GM12892 (cell line): ENCODE data around the gene ZSWIM7.

Experiments
- DNase-seq: peaks from one replicate; pipeline ENCODE4 v3.0.0; 2011; ENCODE audit not compliant: insufficient read length
- FAIRE-seq: peaks from 2 replicates; lab custom pipeline; 2011; peaks lifted over from hg19 to GRCh38; lab: Jason Lieb, UNC
- POLR2A ChIP-seq: IDR thresholded peaks from 2 replicates; pipeline ENCODE4 v1.6.1; 2011; ENCODE audit warnings: low read depth, low read length, control low read depth
- POLR2AphosphoS5 ChIP-seq: IDR thresholded peaks from 2 replicates; pipeline ENCODE4 v1.6.1; 2011; ENCODE audit warnings: low read depth, low read length, control low read depth
- TAF1 ChIP-seq: IDR thresholded peaks from 2 replicates; pipeline ENCODE4 v1.6.1; 2011; ENCODE audit warnings: low read depth, mild to moderate bottlenecking, control low read depth, low read length, borderline replicate concordance

ZSWIM7 gene

DNA sequence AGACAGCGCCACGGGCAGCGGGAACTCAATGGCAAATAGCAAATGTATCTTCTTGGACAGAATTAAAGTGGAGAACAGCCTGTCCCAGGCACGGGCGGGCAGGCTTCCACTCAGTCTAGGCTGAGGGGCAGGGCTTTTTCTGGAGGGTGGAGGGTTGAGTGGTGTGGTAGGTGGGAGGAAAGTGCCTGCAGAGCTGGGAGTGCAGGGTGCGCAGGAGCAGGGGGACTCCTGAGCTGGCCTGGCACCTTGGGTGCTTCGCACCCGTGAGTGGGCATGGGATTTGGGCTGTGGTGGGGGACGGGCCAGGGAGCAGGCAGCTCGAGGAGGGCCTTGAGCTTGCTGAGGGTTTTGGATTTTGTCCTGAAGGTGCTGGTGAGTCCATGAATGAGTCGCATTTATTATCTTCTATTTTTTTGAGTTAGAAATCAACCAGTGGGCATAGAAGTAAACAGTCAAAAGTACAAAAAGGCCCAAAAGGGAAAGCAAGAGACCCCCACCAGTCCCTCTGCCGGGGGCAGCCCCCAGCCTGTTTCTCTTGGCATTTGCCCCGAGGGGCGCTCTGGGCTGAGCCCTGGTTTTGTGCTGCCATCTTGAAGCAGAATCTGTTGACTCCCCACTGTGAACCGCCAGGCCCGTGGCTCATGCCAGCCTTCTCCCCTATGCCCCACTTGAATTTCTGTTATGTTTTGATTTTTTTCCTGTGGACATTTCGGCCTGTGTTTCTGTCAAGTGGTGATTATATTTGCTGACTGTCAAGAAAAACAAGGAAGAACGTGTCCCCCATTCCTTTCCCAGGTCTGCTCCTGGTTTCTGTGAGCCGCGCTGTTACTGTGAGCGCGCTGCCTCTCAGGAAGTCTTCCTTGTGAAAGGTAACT, 46.4 kb downstream of the ZSWIM7 start:
- DNase-seq (no peak), FAIRE-seq (no peak)
- TF ChIP-seq POLR2A (no peak), TAF1 (no peak), POLR2AphosphoS5 (no peak)

DNA sequence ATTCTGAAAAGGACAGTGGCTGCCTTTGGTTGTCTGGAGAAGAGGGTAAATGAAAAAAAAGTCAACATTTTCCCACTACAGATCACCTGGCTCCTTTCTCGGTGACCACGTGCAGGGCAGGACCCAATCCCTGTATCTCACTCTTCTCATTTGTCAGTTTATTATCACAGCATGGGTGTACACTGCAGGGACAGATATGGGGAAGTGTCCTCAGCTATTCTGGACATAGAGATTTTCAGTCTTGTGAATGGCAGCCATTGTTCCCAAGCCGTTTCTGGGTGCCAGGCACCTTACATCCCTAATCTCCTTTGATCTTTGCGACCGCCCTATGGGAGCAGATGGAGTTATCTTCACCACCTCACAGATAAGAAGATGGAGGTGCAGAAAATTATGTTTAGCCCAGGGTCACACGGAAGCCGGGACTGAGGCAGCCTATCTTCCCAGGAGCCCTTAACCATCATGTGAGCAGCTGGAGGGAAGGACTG, 47.4 kb downstream of the ZSWIM7 start:
- DNase-seq (no peak), FAIRE-seq (no peak)
- TF ChIP-seq POLR2A (no peak), POLR2AphosphoS5 (no peak), TAF1 (no peak)

DNA sequence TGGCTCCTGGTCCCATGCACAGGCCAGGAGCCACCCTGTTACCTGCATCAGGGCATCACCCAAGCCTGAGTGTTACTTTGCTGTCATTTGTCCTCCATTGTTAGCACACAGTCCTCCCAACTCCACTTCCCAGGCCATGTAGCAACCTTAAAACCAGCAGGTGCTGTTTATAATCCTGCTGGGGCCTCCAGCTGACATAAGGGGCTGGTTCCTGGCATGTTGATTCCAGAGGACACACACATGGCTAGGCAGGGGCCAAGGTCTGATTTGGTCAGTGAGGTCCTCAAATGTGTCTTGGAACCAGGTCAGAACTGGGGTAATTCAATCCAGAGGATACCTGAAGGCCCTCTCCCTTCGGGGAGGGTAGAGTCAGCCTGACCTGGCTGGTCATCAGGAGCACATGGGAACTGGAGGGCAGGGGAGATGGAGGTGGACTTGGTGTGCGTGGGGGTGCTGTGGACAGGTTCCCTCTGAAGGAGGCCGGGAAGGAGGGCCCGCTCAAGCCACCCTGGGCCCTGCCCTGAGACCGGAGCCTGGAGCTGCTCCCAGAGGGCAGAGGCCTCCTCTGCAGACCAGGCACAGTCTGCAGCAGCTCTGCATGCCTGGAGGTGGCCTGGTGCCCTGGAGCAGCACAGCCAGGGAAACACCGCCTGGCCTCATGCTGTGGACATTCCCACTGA, 48.0 kb downstream of the ZSWIM7 start:
- DNase-seq (no peak), FAIRE-seq (no peak)
- TF ChIP-seq POLR2A (no peak), POLR2AphosphoS5 (no peak), TAF1 (no peak)

DNA sequence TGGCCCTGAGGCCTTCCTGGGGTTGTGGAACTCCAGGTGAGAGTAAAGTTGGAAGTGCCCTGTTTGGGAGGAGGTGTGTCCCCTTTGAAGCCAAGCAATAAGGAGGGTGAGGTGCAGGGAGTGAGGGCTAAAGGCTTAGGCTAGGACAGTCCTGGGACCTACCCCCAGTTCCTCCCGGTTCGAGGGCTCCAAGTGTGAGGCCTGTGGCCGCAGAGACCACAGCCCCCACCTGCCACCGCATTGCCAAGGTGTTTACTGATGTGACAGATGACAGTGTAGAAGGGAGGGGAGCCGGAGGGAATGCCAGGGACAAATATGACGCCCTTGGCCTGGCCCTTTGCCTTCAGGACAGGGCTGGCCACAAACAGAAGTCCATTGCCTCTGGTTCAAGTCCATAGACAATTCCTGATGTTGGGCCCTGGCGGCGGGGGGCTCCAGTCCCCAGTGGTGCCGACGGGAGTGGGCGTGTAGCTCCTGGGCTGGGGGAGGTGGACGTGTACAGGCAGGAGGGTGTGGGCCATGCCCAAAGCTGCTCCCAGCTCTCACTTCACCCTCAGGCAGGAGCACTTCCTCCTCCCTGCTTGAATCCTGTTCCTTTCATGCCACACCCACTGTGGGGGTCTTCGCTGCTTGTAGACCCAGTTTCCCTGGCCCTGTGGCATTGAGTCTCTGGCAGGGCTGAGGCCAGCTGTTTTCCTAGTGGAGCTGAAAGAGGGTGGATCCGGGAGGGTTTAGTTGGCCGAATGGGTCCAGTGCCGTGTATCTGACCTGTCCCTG, 51.3 kb downstream of the ZSWIM7 start:
- TF ChIP-seq TAF1, result no peak
- no peak for TF ChIP-seq POLR2A
- TF ChIP-seq POLR2AphosphoS5, result no peak

DNA sequence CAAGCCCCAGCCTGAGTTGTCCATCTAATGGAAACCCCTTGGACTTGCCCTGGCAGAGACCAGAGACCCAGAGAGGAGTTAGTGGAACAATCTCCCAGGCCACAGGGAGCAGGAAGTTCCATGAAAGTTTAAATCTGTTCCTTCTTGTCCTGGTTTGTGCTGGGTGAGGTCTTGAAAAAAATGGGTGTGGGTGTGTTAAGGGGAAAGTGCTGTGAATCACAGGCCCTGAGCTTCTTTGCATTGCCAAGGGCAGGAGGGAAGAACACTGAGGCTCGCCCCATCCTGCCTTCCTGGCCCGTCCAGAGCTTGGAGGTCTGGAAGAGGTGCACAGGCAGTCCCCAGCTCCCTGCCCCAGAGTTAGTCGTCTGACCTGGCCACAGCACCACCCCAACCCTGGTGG, 52.2 kb downstream of the ZSWIM7 start:
- TF ChIP-seq POLR2AphosphoS5 (no peak), TAF1 (no peak), POLR2A (no peak)
- FAIRE-seq, result no peak
- DNase-seq, result no peak

More for the DNA sequence above, 51.3 kb downstream of the ZSWIM7 start:
- FAIRE-seq (no peak), DNase-seq (no peak)

DNA sequence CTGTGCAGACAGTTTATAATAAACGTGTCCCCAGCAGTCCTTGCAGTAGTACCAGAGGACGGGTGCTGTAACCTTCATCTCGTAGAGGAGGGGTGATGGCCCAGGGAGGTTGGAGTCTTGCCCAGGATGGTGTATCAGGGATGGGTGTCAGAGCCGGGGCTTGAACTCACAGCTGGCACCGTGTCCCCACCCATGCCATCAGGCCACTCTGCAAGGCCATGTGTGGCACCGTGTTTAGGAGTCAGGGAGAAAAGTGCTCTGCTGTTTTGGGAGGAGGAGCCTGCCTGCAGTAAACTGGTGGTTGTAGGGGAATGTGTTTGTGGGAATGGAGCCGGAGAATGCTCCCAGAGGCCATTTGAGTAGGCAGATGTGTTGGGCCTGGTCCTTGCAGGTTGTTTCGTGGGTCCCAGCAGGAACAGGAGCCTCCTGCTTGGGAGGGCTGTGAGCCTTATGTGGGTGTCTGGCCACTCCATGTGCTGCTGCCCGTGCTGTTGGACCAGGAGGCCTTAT, 52.8 kb downstream of the ZSWIM7 start:
- FAIRE-seq, result no peak
- no peak for TF ChIP-seq POLR2A
- no peak for TF ChIP-seq TAF1
- TF ChIP-seq POLR2AphosphoS5, result no peak
- DNase-seq, result no peak

DNA sequence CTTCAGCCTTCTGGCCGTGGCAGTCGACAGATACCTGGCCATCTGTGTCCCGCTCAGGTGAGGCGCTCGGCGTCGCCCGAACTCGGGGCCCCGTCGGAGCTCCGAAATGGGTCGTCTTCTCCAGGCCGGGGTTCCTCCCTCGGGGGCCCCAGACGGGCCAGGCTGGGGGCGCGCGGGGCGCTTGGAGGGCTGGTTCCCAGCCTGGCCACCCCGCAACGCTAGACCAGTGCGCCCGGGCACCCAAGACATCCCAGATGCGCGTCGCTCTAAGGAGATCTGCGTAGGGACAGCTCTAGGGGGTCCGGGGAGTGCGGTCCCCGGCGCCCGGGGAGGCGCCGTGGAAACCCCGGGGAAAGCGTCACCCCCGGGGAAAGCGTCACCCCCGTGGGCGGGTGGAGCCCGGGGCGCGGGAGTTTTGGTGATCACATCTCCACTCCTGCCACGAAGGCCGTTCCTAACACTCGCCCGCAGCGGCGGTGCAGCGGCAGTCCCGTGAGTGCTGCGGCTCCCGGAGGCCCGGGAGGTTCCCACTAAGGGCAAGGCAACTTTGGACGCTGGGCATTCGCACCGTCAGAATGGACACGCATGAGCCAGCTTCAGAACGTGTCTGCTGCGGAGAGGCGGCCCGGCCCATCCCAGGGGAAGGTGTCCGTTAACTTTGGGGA, 53.8 kb downstream of the ZSWIM7 start:
- no peak for TF ChIP-seq POLR2A
- no peak for TF ChIP-seq TAF1
- no peak for TF ChIP-seq POLR2AphosphoS5
- DNase-seq (no peak), FAIRE-seq (no peak)

DNA sequence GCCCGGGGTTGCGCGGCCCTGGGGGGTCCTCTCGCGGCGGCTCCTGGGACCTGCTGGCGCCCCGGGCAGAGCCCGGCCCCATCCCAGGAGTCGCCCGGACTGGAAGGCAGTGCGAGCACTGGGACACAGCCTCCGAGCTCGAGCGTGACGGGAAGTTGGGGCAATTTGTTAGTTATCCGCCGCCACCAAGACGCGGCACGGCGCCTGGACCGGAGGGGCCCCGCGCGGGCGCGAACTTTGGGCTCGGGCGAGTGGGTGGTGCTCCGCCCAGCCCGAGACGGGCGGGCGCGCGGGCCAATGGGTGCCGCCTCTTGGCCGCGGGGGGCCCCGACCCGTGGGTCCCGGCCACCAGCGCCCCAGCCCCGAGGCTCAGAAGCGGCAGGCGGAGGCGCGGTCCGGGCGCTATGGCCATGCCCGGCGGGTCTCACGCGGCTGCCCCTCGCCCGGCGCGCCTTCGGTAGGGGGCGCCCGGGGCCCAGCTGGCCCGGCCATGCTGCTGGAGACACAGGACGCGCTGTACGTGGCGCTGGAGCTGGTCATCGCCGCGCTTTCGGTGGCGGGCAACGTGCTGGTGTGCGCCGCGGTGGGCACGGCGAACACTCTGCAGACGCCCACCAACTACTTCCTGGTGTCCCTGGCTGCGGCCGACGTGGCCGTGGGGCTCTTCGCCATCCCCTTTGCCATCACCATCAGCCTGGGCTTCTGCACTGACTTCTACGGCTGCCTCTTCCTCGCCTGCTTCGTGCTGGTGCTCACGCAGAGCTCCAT, 54.6 kb downstream of the ZSWIM7 start, which contains the start of gene ADORA2B:
TSS of gene ADORA2B (plus strand) at position 372 of the 768 bp plus-strand sequence. CDS start at position 491, 119 bp downstream.
- DNase-seq (peak; percentile 62), FAIRE-seq (no peak)
- TF ChIP-seq POLR2AphosphoS5 (no peak), TAF1 (no peak), POLR2A (no peak)

DNA sequence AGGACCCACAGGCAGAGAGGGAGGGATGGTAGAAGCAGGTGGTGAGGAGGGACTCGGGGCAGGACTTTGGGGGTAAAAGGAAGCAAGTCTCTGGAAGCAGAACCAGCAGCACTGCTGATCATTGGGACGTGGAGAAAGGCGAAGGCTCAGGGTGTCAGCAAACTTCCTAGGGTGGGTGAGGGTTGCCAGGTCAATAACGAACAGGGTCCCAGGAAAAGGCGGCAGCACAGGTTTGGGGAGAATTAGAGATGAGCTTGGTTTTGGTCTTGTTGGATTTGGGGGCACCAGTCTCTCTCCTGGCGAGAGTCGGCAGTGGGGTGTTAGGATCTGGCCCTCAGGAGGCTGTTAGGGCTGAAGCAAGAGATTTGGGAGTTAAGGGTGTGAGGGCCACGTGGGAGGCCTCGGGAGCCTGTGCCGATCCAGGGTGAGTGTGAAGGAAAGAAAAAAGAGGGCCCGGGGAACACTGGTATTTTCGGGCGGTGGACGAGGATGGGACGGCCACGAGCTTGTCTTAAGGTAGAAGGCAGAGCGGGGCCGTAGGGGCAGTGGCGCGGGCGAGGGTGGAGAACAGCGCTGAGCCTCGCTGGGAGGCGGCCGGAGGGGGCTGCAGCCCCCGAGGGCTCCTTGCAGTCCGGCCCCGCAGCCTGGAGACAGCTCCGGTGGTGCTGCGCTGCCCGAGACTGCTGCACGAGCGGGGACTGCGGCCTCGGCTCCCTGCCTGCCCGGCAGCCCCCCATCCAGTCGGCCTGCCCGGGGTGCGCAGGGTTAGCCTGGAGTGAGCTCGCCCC, 55.3 kb downstream of the ZSWIM7 start:
- TF ChIP-seq TAF1 (no peak), POLR2AphosphoS5 (no peak), POLR2A (no peak)
- FAIRE-seq (no peak), DNase-seq (no peak)
